Measurements from ENCODE around the gene ZNF891.

The ZNF891 gene

DNA sequence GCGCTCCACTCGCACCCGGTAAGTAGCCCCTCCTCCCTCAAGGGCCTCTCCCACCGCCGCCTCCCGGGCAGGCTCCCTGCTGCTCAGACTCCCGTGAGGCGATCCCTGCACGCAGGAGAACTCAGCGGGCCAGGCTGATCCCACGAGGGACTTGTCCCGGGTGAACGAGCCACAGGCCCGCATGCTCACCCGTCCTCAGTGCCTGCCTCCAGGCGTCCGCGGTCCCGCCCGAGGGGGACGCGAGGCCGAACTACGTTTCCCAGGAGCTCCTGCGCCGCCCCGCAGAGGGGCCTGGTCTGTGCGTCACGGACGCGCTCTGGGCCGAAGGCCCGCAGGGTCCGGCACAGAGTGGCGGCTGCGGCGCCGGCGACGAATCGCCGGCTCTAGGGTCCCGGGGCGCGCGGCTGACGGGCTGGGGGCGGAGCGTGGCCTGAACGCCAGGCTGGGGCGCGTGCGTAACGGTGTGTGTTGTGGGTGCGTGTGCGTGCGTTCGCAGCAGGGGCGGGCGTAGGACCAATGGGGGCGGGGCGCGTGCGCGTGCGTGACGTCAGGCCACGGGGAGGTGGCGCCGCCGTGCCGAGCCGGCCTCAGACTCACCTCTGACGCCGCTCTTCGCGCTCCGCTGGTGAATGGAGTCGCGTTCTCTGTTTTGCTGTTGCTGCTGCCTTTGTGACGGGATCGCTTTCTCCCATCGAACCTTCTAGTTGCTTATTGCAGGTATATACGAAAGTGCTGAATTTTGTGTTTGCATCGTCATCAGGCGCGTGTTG is at the start of gene ZNF891, which contains the start of gene ZNF10:
Gene ZNF891, minus strand, starts transcription at position 237 of the 770 bp plus-strand sequence. CDS start 8,356 bp downstream, outside the sequence.
Gene ZNF10, plus strand, starts transcription at position 590 of the 770 bp plus-strand sequence. CDS start 13,866 bp downstream, outside the sequence.
- DNase-seq (ENCODE audit: low read depth in 2 of 2), result peak; percentile 97 to 99
- TF ChIP-seq, protein P1, sequence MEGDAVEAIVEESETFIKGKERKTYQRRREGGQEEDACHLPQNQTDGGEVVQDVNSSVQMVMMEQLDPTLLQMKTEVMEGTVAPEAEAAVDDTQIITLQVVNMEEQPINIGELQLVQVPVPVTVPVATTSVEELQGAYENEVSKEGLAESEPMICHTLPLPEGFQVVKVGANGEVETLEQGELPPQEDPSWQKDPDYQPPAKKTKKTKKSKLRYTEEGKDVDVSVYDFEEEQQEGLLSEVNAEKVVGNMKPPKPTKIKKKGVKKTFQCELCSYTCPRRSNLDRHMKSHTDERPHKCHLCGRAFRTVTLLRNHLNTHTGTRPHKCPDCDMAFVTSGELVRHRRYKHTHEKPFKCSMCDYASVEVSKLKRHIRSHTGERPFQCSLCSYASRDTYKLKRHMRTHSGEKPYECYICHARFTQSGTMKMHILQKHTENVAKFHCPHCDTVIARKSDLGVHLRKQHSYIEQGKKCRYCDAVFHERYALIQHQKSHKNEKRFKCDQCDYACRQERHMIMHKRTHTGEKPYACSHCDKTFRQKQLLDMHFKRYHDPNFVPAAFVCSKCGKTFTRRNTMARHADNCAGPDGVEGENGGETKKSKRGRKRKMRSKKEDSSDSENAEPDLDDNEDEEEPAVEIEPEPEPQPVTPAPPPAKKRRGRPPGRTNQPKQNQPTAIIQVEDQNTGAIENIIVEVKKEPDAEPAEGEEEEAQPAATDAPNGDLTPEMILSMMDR (IDR thresholded peaks at IDR 0.05; ENCODE audit: low read depth, low read length), result no peak
- peak within 1 kb of the TSS; percentile 90 to 95 for H3K4me3 ChIP-seq (replicated peaks in 1 of 2; ENCODE audit: low read depth in 2 of 2, low read length in 2 of 2)

DNA sequence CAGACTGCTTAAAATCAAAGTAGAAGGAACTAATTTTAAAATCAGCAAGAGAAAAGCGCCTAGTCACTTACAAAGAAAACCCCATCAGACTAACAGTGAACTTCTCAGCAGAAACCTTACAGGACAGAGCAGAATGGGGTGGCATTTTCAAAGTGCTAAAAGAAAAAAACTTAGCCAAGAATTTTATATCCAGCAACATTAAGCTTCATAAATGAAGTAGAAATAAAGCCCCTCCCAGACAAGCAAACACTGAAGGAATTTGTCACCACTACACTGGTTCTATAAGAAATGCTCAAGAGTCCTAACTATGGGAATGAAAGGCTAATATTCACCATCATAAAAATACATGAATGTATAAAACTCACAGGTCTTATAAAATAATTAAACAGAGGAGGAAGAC is 44.8 kb upstream of the ZNF891 start:
- TF ChIP-seq, protein P1 (IDR thresholded peaks at IDR 0.05; ENCODE audit: low read depth, low read length), result no peak
- DNase-seq (ENCODE audit: low read depth in 2 of 2), result no peak
- H3K4me3 ChIP-seq (replicated peaks in 1 of 2; ENCODE audit: low read depth in 2 of 2, low read length in 2 of 2), result no peak overlapping the region

DNA sequence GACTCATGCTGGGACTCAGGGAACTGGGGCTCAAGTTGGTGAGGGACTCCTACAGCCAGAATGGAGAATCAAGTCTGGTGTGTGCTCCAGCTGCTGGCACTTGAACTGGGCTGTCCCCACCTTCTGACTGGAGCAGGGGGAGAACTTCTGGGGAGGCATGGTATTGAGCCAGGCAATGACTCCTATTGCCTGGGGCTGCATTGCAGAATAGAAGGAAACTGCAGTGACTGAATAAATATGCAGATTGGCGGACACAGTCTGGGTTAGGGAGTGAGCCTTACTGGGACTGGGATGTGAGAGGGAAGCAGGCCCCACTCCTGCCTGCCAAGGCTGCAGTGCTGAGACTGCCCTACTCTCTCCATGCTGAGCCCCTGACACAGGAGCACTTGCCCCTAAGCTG is 42.4 kb upstream of the ZNF891 start:
- no peak for DNase-seq (ENCODE audit: low read depth in 2 of 2)
- no peak overlapping the region for H3K4me3 ChIP-seq (replicated peaks in 1 of 2; ENCODE audit: low read depth in 2 of 2, low read length in 2 of 2)
- TF ChIP-seq, protein P1 (IDR thresholded peaks at IDR 0.05; ENCODE audit: low read depth, low read length), result no peak

DNA sequence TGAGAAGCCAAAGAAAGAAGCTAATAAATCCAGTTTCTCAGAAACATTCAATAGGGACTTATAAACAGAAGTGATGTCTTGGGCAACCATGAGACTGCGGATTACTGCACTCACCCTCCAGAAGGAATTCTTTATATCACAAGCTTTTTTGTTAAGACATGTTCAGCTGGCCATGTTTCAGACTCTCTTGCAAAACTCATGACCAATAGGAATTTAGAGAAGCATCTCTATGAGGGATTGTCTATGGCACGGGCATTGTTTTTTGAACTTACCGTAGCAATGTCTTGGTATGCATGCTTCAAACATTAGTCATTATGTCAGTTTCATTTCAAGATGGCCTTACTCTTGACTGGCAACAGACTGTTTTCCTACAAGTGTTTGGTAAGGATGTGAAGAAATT is 35.7 kb upstream of the ZNF891 start:
- no peak overlapping the region for H3K4me3 ChIP-seq (replicated peaks in 1 of 2; ENCODE audit: low read depth in 2 of 2, low read length in 2 of 2)
- TF ChIP-seq, protein P1 (IDR thresholded peaks at IDR 0.05; ENCODE audit: low read depth, low read length), result no peak
- peak in 1 of 2 donors; percentile 15 for DNase-seq (ENCODE audit: low read depth in 2 of 2)

DNA sequence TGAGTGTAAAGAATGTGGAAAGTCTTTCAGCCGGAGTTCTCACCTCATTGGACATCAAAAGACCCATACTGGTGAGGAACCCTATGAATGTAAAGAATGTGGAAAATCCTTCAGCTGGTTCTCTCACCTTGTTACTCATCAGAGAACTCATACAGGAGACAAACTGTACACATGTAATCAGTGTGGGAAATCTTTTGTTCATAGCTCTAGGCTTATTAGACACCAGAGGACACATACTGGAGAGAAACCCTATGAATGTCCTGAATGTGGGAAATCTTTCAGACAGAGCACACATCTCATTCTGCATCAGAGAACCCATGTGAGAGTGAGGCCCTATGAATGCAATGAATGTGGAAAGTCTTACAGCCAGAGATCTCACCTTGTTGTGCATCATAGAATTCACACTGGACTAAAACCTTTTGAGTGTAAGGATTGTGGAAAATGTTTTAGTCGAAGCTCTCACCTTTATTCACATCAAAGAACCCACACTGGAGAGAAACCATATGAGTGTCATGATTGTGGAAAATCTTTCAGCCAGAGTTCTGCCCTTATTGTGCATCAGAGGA is 26.1 kb upstream of the ZNF891 start:
- H3K4me3 ChIP-seq (replicated peaks in 1 of 2; ENCODE audit: low read depth in 2 of 2, low read length in 2 of 2), result no peak overlapping the region
- TF ChIP-seq, protein P1 (IDR thresholded peaks at IDR 0.05; ENCODE audit: low read depth, low read length), result no peak
- DNase-seq (ENCODE audit: low read depth in 2 of 2), result peak in 1 of 2 donors; percentile 4

DNA sequence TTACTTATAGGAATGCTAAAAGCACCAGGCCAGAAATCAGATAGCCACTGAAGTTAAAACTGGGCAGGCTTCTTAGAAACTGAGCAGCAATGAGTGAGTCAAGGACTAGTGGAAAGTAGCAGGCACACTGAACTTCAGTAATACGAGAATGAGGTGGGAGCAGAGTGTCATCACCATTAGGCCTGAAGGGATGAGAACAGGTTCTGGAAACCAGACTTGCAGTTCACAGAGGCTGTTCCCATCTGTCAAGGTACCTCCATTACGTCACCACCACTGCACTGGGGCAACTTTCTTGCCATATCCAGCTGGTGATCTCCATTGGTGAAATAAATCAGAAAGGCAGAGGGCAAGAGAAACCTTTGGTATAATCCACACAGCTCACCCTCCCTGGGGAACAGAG is 15.9 kb upstream of the ZNF891 start:
- H3K4me3 ChIP-seq (replicated peaks in 1 of 2; ENCODE audit: low read depth in 2 of 2, low read length in 2 of 2), result no peak overlapping the region
- DNase-seq (ENCODE audit: low read depth in 2 of 2), result no peak
- TF ChIP-seq, protein P1 (IDR thresholded peaks at IDR 0.05; ENCODE audit: low read depth, low read length), result no peak
